Activated naive CD4-positive, alpha-beta T cell (primary cell): ENCODE data around the gene C10orf71.

Source experiments
- DNase-seq, 4 experiments: peaks; one replicate each; lab custom pipeline; 2025; lab: John Stamatoyannopoulos, UW

C10orf71 gene, protein sequence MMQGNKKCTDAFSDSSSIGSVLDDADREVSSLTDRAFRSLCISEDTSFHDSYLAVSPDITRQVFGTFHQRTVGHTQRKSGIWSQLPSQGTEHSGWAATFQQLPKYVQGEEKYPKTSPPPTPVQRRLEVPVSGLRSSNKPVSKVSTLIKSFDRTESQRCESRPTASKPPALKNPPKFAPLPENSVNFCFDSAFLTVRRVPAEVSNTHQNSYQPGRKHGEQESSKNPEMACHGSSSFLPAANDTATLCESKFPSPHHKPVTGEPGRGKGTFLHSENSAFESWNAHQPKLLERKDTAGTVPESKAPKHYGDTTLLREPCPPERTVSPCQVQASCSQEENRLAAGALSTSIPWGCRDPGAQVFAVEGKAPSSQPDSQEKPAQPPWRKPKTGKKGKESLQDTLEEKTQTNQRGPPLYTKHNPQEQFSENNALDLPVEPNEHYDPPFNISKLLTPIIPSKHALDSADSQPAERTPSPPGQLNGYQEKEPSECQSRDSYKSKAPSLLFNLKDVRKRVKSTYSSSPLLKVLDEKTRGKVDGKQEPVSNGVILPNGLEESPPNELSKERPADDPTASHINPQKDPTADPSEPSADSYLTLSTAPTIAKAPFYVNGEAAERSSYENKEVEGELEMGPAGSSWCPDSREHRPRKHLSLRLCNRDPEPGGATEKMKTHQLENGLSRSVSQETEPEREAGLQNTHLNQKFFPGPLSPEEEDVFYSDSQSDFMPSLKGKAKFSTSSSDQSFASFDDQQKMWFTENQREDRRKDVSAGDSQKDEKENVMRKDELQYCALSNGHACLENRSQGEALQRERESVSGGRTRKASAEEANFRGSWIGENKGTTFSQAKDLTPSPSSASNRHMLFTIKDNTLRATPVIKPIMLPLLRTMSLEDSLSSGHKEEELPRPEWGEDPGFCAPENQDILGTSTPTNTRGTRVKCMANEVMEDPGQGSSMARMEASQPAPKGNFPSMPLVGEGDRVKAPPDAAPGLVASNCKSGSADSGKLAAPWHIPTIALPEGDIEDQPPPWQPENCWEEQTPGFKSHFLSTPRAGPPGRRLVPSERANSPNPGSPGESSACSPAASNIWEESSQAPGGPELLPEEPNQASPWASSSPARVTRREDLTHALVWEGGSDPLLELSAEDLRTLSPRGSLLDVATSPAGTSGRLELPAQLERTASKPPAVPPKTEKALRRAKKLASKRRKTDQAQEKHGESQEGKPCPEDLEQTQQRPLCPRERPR (N-terminal part only)

DNA sequence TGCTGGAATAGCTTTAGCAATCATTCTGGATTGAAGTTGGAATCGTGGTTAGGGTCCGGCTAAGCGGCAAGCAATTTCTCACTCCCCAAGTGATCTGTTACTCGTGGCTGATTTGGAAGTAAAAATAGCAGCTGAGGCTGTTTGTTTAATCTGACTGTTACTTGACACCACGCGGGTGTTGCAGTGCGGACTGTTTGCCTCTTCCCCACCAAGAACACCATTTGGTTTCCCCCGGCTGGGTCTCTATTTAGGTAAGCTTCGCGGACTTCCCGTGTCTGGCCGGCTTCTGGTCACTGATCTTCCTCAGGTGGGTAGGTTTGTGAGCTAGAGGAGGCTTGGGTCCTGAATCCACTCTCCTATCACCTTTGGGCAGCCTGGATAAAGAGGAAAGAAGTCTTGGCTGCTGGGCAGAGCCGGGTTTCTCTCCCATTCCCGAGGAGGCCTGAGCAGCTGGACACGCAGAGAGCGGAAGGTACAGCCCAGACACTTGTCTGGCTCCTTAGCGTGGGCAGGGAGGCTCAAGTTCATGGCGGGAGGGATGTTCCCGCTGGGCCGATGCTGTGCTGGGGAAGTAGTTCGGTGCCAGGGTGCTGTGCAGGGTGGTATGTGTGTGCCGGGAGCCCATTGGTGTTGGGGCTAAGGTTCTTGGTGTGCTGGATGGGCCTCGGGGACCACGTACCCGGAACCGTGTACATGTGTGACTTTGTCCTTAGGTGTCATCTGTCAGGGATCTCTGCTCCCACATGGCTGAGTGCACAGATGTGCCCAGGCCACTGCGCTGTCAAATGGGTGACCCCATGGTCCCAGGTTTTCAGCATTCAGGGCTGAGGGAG is at the start of gene C10orf71:
C10orf71 (plus strand) TSS at position 188 of the 833 bp plus-strand sequence. CDS start 23,376 bp downstream, outside the sequence.
- no peak for DNase-seq

DNA sequence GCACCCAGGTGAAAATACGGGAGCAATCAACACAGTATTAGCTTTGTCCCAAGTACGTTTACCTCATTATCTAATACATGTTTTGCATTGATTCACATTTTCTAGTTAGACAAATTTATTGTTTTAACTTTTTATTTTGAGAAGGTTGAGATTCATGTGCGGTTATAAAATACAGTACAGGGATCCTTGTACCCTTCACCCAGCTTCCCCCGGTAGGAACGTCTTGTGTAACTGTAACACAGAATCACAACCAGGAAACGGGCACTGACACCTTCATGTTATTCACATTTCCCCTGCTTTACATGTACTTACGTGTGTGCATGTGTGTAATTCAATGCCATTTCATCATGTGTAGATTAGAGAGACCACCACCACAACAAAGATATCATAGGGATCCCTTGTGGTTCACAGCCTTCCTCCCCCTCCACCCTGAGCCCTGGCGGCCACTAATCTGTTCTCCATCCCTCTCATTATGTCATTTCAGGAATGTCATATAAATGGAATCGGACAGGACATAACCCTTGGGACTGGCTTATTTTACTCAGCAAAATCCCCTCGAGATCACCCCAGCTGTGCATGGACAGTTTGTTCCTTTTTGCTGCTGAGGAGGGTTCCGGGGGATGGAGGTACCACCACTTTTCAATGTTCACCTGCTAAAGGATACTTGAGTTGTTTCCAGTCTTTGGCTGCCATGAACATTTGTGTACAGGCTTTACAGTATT is 46.5 kb upstream of the C10orf71 start:
- no peak for DNase-seq

DNA sequence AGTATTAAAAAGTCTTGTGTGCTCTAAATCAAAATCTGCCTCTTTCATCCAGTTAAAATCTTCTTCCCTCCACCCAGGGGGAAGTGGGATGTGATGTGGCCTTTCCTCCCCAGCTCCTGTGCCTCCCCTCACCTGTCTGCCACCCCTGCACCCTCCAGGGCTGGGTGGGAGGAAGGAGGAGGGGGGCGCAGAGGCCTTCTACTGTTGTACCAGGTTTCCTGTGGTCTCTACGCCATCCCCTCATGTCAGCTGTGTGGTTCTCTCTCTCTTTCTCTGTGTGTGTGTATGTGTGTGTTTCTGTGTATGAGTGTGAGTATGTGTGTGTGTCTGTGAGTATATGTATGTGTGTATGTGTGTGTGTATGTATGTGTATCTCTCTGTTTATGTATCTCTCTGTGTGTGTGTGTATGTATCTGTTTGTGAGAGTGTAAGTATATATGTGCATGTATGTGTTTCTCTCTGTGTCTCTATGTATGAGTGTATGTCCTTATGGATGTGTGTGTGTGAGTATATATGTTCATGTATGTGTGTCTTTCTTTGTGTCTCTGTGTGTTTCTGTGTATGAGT is 45.5 kb upstream of the C10orf71 start:
- no peak for DNase-seq

DNA sequence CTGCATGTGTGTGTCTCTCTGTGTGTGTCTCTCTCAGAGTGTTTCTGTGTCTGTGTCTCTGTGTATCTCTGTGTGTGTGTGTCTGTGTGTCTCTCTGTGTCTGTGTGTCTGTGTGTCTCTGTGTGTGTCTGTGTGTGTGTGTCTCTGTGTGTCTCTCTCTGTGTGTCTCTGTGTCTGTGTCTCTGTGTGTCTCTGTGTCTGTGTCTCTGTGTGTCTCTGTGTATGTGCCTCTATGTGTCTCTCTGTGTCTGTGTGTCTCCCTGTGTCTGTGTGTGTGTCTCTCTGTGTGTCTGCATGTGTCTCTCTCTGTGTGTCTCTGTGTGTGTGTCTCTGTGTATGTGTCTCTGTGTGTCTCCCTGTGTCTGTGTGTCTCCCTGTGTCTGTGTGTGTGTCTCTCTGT is 44.8 kb upstream of the C10orf71 start:
- no peak for DNase-seq

DNA sequence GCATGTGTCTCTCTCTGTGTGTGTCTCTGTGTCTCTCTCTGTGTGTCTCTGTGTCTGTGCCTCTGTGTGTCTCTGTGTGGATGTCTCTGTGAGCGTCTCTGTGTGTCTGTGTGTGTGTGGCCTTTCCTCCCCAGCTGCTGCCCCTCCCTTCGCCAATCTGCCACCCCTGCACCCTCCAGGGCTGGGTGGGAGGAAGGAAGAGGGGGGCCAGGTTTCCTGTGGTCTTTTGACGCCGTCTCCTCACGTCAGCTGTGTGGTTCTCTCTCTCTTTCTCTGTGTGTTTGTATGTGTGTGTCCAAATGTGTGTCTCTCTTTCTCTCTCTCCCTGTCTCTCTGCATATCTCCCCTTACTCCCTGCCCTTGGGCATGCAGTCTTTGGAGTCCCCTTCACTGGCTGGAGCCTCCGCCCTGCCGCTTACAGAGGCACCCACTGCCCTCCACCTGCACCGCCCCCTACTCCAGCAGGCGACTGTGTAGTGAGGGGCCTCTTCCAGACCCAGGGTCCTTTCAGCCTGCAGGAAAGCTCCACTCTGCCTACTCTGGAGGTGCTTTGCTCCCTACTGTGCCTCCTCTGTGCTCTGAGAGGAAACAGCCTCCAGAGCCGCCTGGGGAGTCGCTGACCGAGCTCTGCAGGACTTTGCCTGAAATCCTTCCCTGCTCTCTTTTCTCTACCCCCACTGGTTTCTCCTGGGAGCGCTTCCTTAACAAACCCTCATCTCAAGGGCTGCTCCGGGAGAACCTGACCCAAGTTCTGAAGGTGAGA is 44.2 kb upstream of the C10orf71 start:
- DNase-seq = no peak

DNA sequence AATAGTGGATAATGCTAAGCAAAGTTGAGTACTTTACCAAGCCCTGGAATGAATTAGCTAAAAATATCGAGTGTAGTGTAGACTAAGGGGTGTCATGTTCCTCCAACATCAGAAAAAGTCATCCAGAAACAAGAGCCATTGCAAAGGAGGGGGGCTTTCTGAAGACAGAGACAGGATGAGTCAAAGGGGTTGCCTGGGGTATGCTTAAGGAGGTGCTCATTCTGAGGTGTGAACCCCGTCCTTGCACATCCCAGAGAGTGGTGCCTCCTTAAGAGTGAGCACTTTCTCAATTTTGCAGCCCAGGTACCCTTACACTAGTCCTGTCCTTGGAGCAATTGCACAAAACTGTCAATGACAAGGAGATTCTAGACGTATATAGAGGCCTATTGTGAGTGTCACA is 43.1 kb upstream of the C10orf71 start:
- no peak for DNase-seq

DNA sequence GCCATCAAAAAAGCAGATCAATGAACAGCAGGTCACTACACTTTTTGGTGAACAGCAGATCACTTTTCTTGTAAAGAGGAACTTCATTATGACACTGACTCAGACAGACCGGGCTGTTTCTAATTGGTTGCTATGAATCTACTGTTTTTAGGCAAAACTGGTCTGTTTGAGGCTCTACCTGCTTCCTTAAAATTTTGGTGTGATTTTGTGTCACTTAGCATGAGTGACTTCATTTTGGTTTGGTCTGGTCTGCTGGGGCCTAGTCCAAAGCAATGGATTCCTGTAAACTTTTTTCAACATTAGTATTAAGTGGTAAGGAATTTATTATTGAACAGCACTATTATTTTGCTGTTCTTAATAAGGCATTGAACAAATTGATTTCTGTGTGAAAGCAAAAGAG is 41.8 kb upstream of the C10orf71 start:
- DNase-seq = no peak

DNA sequence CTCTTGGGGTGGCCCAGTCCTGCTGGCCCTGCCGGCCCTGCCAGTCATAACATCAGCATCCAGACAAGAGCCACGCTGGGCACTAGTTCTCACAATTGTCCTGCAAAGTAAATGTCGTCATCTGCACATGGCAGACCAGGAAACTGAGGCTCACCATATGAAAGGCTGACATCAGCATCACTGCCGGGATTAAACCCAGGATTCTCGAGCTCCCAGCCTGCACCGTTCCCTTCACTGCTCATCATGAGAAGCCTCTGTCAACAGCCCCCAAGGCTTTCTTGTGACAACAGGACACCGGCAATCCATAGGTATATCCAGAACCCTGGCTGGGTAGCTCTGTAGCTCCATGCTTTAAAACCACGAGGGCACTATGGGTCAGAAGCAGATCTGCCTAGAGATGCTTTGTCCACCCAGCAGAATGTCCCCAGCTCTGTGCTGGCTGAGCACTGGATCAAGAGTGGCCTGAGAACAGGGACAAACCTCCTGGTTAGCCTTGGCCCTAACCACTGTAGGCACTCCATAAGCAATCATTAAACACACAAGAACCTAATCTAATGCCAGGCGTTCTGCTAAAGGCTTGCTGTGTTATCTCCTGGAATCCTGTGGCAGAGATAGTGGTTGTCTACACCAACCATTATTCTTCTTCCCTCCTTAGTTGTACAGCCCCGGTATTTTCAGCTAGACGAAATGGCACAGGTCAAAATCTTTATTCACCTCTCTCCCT is 41.2 kb upstream of the C10orf71 start:
- DNase-seq = no peak

DNA sequence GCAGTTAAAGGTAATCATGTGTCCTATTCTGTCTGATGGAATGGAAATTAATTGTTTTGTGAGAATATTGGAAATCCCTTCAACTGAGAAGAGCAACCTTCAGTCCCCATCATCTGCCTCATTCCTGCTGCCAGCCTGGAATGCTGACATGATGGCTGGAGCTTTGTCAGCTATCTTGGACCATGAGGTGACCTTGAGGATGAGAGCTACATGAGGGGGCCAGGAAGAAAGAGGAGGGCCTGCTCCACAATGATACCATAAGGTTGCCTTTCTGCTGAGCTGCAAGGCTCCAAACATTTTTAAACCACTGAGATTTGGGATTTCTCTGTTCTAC is 40.7 kb upstream of the C10orf71 start:
- no peak for DNase-seq

DNA sequence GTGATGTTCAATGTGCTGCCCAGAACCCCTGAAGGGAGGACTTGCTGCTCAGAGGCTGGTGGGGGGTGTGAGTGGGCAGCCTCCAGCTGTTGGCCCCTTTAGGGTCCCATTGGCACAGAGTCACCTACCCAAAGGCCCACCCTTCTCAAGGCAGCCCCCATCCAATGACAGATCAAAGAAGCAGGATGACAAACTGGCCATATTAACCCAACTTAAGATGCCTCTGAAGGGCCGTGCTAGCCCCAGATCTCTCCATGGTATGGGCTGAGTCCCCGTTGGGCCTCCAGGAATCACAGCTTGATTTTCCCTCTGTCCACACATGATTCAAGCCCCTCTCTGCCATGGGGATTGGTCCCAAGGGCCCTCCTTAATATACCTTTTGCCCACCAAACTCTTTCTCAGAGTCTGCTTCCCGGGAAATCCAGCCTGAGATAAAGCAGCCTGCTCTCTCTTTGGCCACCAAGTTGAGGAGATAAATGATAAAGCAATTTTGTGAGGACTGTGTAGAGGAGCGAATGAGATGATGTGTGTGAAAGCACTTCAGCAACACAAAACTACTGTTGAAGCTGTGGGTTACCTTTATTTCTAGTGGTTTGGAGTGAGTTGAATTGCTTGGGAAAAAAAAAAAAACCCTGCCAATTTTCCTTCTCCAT is 38.2 kb upstream of the C10orf71 start:
- no peak for DNase-seq

DNA sequence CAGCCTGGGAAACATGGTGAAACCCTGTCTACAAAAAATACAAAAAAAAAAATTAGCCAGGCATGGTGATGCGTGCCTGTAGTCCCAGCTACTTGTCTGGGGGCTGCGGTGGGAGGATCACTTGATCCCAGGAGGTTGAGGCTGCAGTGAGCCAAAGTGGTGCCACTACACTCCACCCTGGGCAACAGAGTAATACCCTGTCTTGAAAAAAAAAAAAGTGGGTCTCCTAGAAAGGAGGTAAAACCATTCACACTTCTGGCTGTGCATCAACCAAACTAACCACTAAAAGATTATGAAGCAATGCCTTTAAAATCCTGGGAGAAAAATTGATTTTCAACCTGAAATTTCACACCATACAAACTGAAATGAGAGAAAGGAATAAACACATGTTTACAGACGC is 35.4 kb upstream of the C10orf71 start:
- no peak for DNase-seq

DNA sequence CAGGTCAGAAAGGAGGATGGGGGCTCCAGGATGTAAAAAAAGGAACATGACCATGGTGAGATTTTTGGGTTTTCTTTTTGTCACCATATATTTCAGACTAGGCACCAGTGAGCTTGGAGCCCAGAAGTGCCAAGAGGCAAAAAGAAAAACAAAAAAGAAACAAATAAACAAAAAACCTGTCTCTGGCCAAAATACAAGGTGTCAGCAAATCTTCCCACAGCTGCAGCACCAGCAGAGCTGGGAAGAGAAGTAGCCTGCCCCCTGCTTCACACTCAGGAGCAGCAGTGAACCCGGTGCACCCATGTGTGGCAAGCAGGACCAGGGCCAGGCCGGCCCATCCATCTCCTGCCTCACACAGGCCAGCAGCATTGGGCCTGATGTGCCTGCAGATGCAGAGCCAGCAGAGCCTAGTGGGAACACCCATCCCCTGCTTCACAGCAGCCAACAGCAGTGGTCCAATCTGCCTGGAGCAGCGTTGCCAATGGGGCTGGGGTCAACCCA is 34.7 kb upstream of the C10orf71 start:
- DNase-seq = no peak

DNA sequence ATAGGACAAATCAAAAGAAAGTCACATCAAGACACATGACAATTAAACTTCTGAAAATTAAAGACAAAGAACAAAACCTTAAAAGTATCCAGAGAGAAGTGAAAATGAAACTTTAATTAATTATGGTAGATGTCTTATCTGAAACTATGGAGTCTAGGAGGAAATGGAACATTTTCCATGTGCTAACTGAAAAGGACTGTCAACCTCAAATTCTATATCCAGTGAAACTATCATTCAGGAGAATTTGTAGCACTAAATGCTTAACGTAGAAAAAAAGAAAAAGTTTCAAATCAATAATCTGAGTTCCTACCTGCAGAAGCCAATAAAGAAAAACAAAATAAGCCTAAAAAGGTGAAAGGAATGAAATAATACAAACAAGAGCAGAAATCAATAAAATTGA is 33.1 kb upstream of the C10orf71 start:
- no peak for DNase-seq

DNA sequence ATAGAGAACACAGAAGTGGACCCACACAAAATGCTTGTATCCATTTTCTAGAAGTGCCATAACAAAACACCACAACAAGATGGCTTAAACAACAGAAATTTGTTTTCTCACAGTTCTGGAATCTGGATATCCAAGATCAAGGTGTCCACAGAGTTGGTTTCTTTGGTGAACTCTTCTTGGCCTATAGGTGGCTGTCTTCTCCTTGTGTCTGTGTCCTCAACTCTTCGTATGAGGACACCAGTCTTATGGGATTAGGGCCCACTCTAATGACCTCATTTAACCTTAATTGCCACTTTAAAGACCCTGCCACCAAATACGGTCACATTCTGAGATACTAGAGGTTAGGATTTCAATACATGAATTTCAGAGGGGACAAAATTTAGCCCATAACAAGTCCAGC is 30.8 kb upstream of the C10orf71 start:
- no peak for DNase-seq

DNA sequence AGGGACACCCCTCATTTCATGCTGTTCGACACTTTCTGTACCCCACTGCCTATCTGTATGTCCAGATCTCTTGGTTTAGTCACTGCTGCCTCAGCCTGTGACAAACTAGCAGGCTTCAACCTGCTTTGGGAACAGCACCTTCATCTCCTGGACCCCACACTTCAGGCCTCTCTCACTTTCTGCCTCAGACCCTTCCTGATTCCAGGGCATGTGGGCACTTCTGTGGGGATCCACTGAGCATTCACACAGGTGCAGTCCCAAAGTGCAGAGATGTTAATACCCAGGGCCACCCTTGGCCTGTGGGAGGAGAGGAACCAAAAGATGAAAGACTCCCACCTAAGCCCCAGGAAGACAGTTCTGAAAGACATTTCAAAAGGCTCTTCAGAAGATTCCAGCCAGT is 29.4 kb upstream of the C10orf71 start:
- no peak for DNase-seq

DNA sequence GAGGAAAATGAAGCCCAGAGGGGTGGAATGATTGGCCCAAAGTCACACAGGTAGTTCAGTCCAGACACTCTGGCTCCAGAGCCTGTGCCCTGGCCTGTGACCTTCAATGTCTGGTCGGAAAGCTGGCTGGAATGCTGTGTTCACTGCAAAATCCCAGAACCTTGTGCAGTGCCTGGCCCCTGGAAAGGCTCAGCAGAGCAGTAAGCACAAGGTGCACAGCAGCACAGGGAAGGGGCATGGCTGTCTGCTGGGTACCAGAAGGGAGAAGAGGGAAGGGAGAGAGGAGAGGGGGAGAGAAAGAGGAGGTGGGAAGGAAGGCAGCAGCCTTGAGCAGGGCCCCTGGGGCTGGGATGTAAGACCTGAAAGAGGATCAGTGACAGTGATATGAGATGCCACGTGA is 28.4 kb upstream of the C10orf71 start:
- no peak for DNase-seq

DNA sequence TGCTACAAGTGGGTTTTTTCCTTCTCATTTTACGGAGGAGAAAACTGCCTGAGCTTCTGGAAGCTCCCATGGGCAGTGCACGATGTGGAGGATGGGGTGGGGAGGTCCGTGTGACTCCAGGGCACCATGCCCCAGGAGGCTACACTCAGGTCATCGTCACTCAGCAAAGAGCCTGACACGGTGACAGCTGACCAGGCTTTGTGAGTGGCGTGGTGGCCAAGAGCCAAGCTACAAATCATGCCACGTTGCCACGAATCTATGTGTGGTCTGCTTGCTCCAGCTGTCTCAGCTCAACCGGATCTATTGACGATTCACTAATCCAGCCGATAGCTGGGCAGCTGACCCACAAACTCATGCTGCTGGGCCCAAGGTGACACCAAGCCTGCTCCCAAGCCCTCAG is 27.6 kb upstream of the C10orf71 start:
- no peak for DNase-seq
